Activated CD4-positive, alpha-beta T cell treated with anti-CD3 and anti-CD28 coated beads, Interleukin-2, amount 50 U/mL, for 16 hours (primary cell): ENCODE data around the gene CALCA.

Experiments
- DNase-seq: peaks from one replicate; pipeline ENCODE4 v3.0.0-alpha.2; 2020

The CALCA gene

DNA sequence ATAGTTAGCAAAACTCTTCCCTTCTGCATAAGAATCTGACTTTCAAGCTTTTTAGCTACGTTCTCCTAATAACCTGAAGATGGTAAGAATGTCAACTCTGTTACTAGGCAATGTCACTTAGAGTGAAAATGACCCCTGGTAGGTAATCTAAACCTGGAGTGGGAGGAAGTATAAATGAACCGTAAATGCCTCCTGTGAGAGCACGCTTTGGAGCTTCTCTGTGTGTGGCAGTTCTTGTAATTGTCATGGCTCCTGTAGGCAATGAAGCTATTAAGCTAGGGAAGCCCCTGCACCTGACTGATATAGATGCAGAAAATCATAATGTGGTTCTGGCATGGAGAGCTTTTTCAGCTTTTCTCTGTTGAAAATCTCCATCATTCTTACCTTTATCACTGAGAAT, 29.4 kb downstream of the CALCA start:
- DNase-seq: no peak

DNA sequence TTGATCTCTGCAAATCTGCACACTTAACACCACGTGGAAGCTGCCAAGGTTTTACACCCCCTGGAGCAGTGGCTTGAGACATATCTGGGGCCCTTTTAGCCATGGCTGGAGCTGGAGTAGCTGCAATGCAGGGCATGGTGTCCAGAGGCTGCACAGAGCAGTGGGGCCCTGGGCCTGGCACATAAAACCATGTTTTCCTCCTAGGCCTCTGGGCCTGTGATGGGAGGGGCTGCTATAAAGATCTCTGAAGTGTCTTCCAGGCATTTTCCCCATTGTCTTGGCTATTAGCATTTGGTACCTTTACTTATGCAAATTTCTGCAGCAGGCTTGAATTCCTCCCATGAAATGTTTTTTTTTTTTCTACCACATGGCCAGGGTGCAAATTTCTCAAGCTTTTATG, 33.2 kb downstream of the CALCA start:
- DNase-seq: no peak

DNA sequence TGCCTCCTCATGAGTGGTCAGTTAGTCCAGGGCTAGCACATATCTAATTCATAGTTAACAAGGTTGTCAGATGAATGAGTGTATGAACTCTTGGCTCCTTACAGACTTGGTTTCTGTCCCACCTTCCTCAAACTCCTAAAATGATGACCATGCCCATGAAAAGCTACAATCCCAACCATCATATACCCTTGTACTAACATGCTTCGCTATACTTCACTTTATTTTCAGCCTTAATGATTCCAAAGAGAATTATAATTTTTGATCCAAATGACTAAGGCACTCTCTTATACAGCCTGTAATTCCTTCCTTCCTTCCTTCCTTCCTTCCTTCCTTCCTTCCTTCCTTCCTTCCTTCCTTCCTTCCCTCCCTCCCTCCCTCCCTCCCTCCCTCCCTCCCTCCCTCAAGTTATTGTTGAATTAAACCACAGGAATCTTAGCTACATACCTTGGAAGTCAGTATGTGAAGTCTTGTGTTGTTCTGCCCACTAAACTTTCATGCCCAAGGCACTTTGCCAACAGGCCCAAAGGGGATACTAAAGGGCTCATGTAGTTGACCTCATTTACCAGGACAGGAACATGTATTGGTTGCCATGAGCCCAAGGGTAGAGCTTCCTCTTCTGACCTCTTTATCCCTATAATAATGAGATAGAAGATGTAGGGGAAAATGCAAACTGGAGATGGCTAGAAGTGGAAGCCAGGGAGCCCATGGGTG, 37.4 kb downstream of the CALCA start:
- no peak for DNase-seq

DNA sequence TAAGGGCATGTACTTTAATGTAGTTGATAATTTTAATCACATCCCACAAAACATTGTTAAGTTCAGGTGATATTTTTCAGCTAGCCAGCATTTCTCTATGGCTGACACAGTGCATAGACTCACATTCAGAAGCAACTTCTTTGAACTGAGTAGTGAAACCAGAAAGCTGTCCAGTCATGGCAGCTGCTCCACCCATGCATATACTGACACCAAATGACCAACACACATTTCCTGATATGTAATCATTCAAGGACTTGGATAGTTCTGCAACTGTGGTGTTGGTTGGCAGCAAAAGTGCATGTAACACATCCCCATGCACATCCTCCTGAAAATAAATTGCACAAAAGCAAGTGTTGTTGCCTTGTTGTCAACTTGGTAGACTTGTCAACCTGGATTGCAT, 39.7 kb downstream of the CALCA start:
- DNase-seq: no peak

DNA sequence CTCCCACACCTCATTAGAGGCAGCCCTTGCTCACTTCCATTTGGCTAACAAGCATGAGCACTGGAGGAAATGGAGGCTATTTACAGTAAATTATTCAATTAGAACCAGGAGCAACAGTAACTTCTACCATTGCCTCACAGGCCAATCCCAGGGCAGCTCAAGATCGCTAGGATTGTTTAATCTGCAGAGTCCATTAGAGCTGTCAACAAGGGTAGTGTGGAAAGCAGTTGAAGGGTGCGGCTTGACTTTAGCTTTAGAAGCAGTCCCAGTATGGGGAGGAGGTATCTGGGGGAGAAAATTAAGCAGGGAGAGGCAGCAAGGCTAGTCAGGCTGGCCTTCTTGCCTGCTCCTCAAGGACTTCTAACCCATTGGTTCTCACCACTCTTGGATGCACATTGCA, 41.8 kb downstream of the CALCA start:
- no peak for DNase-seq

DNA sequence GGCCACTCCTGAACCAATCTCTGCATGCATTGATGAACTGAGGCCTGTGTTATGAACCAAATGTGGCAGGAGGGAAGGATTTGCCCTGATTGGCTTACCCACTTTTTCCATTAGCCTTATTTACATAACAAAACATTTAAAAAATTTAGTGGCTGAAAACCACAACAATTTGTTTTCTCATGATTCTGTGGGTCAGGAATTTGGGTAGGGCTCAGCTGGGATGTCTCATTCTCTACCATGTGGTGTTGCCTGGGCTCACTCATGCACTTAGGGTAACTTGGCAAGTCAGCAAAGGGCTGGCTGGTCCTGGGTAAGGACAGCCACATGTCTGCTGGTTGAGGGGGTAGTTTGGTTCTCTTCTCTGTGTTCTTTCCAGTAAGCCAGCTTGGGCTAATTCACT, 45.0 kb downstream of the CALCA start:
- DNase-seq: no peak

DNA sequence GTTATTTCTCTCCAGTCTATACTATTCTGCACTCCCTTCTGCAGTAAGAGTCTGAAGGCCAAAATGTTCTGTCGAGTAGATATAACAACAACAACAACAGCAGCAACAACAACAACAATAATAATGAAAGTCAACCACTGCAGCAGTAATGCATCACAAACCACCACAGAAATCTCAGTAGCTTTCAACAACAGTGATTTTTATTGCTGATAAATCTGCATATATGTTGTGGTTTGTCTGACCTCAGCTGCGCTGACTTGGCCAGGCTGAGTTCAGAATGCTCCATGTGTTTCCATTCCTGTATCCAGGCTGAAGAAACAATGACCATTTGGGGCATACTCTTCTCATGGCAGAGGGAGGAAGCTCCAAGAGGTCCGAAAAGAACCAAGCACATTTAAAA, 47.8 kb downstream of the CALCA start:
- DNase-seq: no peak
